ENCODE measurements around the gene FMN2.

FMN2 gene

DNA sequence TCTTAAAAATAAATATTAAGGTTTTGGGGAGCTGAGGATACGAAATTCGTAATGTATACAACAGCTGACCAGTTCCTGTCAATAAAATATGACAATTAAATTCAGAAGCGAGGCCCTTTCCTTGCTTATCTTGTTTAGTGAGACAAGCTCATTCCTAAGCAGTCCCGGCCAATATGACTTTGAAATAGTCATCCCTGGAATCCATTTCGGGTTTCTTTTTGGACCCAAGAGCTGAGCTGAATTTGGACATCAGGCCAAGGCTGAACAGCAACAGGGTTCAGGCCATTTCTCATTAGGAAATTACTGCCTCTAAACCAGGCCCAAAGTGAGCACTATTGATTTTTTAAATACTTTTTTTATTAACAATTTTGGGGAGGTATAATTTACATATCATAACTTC, 17.3 kb upstream of the FMN2 start:
- no peaks in the 10 kb centered on the region for H3K27me3 ChIP-seq (ENCODE audit: control insufficient read depth, insufficient read depth, low read length)
- no peak overlapping the region for H3K27ac ChIP-seq
- H3K4me3 ChIP-seq (ENCODE audit: low read depth, low read length) = no peak overlapping the region
- no peak overlapping the region for H2AFZ ChIP-seq
- no peaks in the 10 kb centered on the region for H3K4me1 ChIP-seq
- H3K36me3 ChIP-seq (ENCODE audit: control insufficient read depth, insufficient read depth, low read length) = no peaks in the 10 kb centered on the region
- TF ChIP-seq, protein P1, sequence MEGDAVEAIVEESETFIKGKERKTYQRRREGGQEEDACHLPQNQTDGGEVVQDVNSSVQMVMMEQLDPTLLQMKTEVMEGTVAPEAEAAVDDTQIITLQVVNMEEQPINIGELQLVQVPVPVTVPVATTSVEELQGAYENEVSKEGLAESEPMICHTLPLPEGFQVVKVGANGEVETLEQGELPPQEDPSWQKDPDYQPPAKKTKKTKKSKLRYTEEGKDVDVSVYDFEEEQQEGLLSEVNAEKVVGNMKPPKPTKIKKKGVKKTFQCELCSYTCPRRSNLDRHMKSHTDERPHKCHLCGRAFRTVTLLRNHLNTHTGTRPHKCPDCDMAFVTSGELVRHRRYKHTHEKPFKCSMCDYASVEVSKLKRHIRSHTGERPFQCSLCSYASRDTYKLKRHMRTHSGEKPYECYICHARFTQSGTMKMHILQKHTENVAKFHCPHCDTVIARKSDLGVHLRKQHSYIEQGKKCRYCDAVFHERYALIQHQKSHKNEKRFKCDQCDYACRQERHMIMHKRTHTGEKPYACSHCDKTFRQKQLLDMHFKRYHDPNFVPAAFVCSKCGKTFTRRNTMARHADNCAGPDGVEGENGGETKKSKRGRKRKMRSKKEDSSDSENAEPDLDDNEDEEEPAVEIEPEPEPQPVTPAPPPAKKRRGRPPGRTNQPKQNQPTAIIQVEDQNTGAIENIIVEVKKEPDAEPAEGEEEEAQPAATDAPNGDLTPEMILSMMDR (IDR thresholded peaks at IDR 0.05) = no peak
- no peak overlapping the region for H3K4me2 ChIP-seq (ENCODE audit: low read length)
- H3K9ac ChIP-seq = no peak overlapping the region
- no peaks in the 10 kb centered on the region for H3K9me3 ChIP-seq (ENCODE audit: control insufficient read depth, low read length)
- H3K79me2 ChIP-seq = no peaks in the 10 kb centered on the region

DNA sequence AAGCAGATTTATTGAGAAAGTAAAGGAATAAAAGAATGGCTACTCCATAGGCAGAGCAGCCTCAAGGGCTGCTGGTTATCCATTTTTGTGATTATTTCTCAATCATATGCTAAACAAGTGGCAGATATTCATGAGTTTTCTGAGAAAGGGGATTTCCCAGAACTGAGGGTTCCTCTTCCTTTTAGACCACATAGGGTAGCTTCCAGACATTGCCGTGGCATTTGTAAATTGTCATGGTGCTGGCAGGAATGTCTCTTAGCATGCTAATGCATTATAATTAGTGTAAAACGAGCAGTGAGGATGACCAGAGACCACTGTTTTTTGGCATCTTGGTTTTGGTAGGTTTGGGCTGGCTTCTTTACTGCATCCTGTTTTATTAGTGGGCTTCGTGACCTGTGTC, 16.8 kb upstream of the FMN2 start:
- Histone ChIP-seq H3K27me3 (ENCODE audit: control insufficient read depth, insufficient read depth, low read length) (no peaks in the 10 kb centered on the region), H3K4me3 (ENCODE audit: low read depth, low read length) (no peak overlapping the region), H3K27ac (no peak overlapping the region), H3K36me3 (ENCODE audit: control insufficient read depth, insufficient read depth, low read length) (no peaks in the 10 kb centered on the region), H3K4me1 (no peaks in the 10 kb centered on the region), H3K9me3 (ENCODE audit: control insufficient read depth, low read length) (no peaks in the 10 kb centered on the region), H2AFZ (no peak overlapping the region), H3K9ac (no peak overlapping the region), H3K4me2 (ENCODE audit: low read length) (no peak overlapping the region), H3K79me2 (no peaks in the 10 kb centered on the region)
- TF ChIP-seq, protein P1 (IDR thresholded peaks at IDR 0.05) = no peak

DNA sequence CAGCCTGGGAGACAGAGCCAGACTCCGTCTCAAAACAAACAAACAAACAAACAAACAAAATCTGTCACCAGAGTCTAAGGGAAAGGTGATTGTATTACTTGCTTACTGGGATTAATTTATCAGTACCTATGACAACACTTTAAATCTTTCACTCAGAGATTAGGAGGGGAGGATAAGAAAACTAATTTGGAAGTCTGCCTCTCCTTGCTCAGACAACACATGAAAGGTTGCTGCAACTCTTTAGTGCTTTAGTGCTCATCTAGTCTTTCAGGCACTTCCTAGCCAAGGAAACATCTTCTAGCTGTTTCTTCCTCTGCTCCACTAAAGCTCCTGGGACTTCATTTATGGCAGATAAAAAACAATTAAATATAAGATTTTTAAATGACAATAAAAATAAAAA, 7.3 kb upstream of the FMN2 start:
- Histone ChIP-seq H3K4me3 (ENCODE audit: low read depth, low read length) (no peak overlapping the region), H3K4me2 (ENCODE audit: low read length) (no peak overlapping the region), H3K79me2 (no peaks in the 10 kb centered on the region), H3K27me3 (ENCODE audit: control insufficient read depth, insufficient read depth, low read length) (no peaks in the 10 kb centered on the region), H3K36me3 (ENCODE audit: control insufficient read depth, insufficient read depth, low read length) (no peaks in the 10 kb centered on the region), H3K9me3 (ENCODE audit: control insufficient read depth, low read length) (no peaks in the 10 kb centered on the region), H3K27ac (no peak overlapping the region), H3K4me1 (no peaks in the 10 kb centered on the region), H3K9ac (no peak overlapping the region), H2AFZ (no peak overlapping the region)
- TF ChIP-seq, protein P1 (IDR thresholded peaks at IDR 0.05) = no peak

GRCh38 chr1:240084749-240085148, 6.9 kb upstream of the FMN2 start:
- Histone ChIP-seq H3K4me3 (ENCODE audit: low read depth, low read length) (no peak overlapping the region), H3K27me3 (ENCODE audit: control insufficient read depth, insufficient read depth, low read length) (no peaks in the 10 kb centered on the region), H3K36me3 (ENCODE audit: control insufficient read depth, insufficient read depth, low read length) (no peaks in the 10 kb centered on the region), H3K79me2 (no peaks in the 10 kb centered on the region), H2AFZ (no peak overlapping the region), H3K4me1 (no peaks in the 10 kb centered on the region), H3K9me3 (ENCODE audit: control insufficient read depth, low read length) (no peaks in the 10 kb centered on the region), H3K9ac (no peak overlapping the region), H3K27ac (no peak overlapping the region), H3K4me2 (ENCODE audit: low read length) (no peak overlapping the region)
- TF ChIP-seq, protein P1 (IDR thresholded peaks at IDR 0.05) = no peak

GRCh38 chr1:240086726-240087125, 5.0 kb upstream of the FMN2 start:
- H3K36me3 ChIP-seq (ENCODE audit: control insufficient read depth, insufficient read depth, low read length) = no peaks in the 10 kb centered on the region
- TF ChIP-seq, protein P1 (IDR thresholded peaks at IDR 0.05) = no peak
- no peak overlapping the region for H3K4me3 ChIP-seq (ENCODE audit: low read depth, low read length)
- H3K27me3 ChIP-seq (ENCODE audit: control insufficient read depth, insufficient read depth, low read length) = no peaks in the 10 kb centered on the region
- no peaks in the 10 kb centered on the region for H3K79me2 ChIP-seq
- H2AFZ ChIP-seq = no peak overlapping the region
- no peak overlapping the region for H3K4me2 ChIP-seq (ENCODE audit: low read length)
- no peaks in the 10 kb centered on the region for H3K9me3 ChIP-seq (ENCODE audit: control insufficient read depth, low read length)
- no peak overlapping the region for H3K27ac ChIP-seq
- H3K4me1 ChIP-seq = no peaks in the 10 kb centered on the region
- H3K9ac ChIP-seq = no peak overlapping the region
